Osteoblast (primary cell): ENCODE measurements around the gene PI4KB. TPM values are rescaled to one million over a fixed set of nuclear protein-coding genes. Genes with fewer than 3 reads are reported as not detected.
A peak's percentile ranks its signal among the peaks of the same experiment; 100 is the strongest.

Experiments
- DNase-seq: peaks from one replicate; pipeline ENCODE4 v3.0.0; 2011; ENCODE audit warnings: low spot score, mixed read lengths; ENCODE audit not compliant: insufficient read length; ENCODE audit errors: missing footprints
- H2AFZ ChIP-seq: 2 replicates; pipeline ENCODE4 v1.6.0; 2011; ENCODE audit warnings: mild to moderate bottlenecking, low read length
- H3K27ac ChIP-seq: 2 replicates; pipeline ENCODE4 v1.5.1; 2011; ENCODE audit warnings: mild to moderate bottlenecking, low read depth, low read length, moderate library complexity
- H3K27me3 ChIP-seq: 2 replicates; pipeline ENCODE4 v1.6.0; 2012; ENCODE audit warnings: mild to moderate bottlenecking, control low read depth, inconsistent platforms, low read length, moderate library complexity; ENCODE audit not compliant: insufficient read depth
- H3K36me3 ChIP-seq: 2 replicates; pipeline ENCODE4 v1.5.1; 2011; ENCODE audit warnings: mild to moderate bottlenecking, low read length, control low read depth, moderate library complexity; ENCODE audit not compliant: insufficient read depth
- H3K4me1 ChIP-seq: 2 replicates; pipeline ENCODE4 v1.5.1; 2011; ENCODE audit warnings: mild to moderate bottlenecking, low read length, control low read depth, moderate library complexity; ENCODE audit not compliant: insufficient read depth
- H3K4me2 ChIP-seq: 2 replicates; pipeline ENCODE4 v1.6.0; 2011; ENCODE audit warnings: mild to moderate bottlenecking, low read length; ENCODE audit not compliant: insufficient read depth
- H3K4me3 ChIP-seq: fragments of 200-600 bp; sonication (generic); 3 replicates; pipeline ENCODE4 v1.5.1; 2012; ENCODE audit warnings: mild to moderate bottlenecking, low read length, inconsistent platforms; ENCODE audit not compliant: insufficient read depth
- H3K79me2 ChIP-seq: 2 replicates; pipeline ENCODE4 v1.6.0; 2012; ENCODE audit warnings: mild to moderate bottlenecking, low read length, control low read depth, inconsistent platforms; ENCODE audit not compliant: insufficient read depth
- H3K9me3 ChIP-seq: 2 replicates; pipeline ENCODE4 v1.5.1; 2011; ENCODE audit warnings: low read depth, low read length, control low read depth
- H4K20me1 ChIP-seq: 2 replicates; pipeline ENCODE4 v1.6.0; 2012; ENCODE audit warnings: mild to moderate bottlenecking, low read length, control low read depth; ENCODE audit not compliant: insufficient read depth
- CTCF ChIP-seq: IDR thresholded peaks from 2 replicates; pipeline ENCODE4 v1.5.1; 2011; ENCODE audit warnings: mild to moderate bottlenecking, low read depth, low read length, moderate library complexity; ENCODE audit errors: extremely low read depth
- total RNA-seq: library from RNA; depleted of rRNA; stranded (reverse); fragments of >200 nt; gene quantifications from 2 replicates; pipeline ENCODE4 v1.2.3, GENCODE V29; 2012

The PI4KB gene
- total RNA-seq = 43.3 and 43.8 TPM in 2 replicates

- H3K9me3 ChIP-seq = no peaks in the 10 kb centered on the region
- H3K27me3 ChIP-seq = no peaks in the 10 kb centered on the region
- H3K4me2 ChIP-seq = peak within 1 kb of the TSS; percentile 87
- H3K4me1 ChIP-seq = peaks cover 22% of the 10 kb centered on the region
- H3K79me2 ChIP-seq = peaks cover 44% of the 10 kb centered on the region
- H4K20me1 ChIP-seq = peaks cover 18% of the 10 kb centered on the region
- H3K27ac ChIP-seq = peak within 1 kb of the TSS; percentile 93
- H3K36me3 ChIP-seq = peaks cover 28% of the 10 kb centered on the region
- H3K4me3 ChIP-seq = peak within 1 kb of the TSS; percentile 69
- no peak for TF ChIP-seq CTCF
- DNase-seq = peak; percentile 98
- peak within 1 kb of the TSS; percentile 99 for H2AFZ ChIP-seq
Observed at GRCh38 chr1:151327223-151327902, at the start of gene PI4KB. PI4KB (minus strand) TSS chr1:151327416; CDS start chr1:151316481, 10,935 bp downstream.

- DNase-seq = no peak
- H3K9me3 ChIP-seq = no peaks in the 10 kb centered on the region
- no peak for TF ChIP-seq CTCF
- H3K4me3 ChIP-seq = no peak overlapping the region
- H3K4me1 ChIP-seq = peaks cover 29% of the 10 kb centered on the region
- H3K27me3 ChIP-seq = peaks cover 4% of the 10 kb centered on the region
- no peaks in the 10 kb centered on the region for H3K79me2 ChIP-seq
- peaks cover 8% of the 10 kb centered on the region for H4K20me1 ChIP-seq
- no peak overlapping the region for H2AFZ ChIP-seq
- peaks cover 5% of the 10 kb centered on the region for H3K36me3 ChIP-seq
- no peak overlapping the region for H3K27ac ChIP-seq
- H3K4me2 ChIP-seq = no peak overlapping the region
Observed at GRCh38 chr1:151373196-151373595, 46.0 kb upstream of the PI4KB start.

DNA sequence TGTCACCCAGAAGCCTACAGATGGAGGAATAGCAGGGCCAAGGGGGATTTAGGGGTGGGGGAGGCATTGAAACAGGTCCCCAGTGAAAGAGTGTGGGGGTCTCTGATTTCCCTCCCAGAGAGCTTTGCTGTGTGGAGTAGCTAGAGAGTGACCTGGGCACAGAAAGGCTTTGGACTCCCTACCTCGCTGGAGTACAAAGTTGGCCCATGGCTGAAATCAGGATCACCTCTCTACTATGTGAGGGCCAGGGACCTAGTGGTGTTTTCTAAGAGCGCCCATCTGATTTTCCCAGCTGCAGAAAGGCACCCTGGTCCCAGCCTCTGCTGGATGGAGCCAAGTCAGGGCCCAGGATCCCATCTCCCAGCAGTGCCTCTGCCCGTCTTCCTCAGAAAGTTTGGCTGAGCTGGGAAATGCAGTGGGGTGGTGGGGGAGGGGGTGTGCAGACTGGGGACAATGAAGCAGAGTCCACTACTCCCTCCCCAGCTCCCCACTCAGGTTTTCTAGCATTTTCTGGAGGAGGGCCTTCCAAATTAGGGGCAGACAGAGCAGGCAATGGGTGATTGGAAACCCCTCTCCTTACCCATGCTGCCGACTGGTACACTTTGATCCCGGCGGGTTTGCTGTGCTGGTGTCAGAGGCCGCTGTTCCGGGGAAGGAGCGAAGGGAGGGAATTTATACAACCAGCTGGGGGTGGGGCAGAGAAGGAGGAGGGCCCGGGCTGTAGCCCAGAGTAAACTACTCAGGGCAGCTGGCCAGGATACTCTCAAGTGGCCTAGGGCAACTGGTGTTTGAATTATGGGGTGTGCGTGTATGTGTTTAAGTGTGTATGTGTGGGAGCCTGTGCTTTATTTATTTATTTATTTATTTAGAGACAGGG lies 45.1 kb upstream of the PI4KB start, which contains the start of gene SELENBP1:
TSS of gene SELENBP1 (minus strand) at position 648 of the 877 bp plus-strand sequence. CDS start at position 584, 64 bp downstream.
- Histone ChIP-seq H3K27me3 (no peaks in the 10 kb centered on the region), H3K79me2 (no peaks in the 10 kb centered on the region), H4K20me1 (peaks cover 8% of the 10 kb centered on the region), H3K27ac (no peak within 1 kb of the TSS), H3K9me3 (no peaks in the 10 kb centered on the region), H3K4me3 (peak within 1 kb of the TSS; percentile 74), H2AFZ (peak within 1 kb of the TSS; percentile 89), H3K36me3 (peaks cover 10% of the 10 kb centered on the region), H3K4me1 (peaks cover 29% of the 10 kb centered on the region), H3K4me2 (peak within 1 kb of the TSS; percentile 90)
- DNase-seq = peak; percentile 96
- no peak for TF ChIP-seq CTCF
